Breast epithelium (tissue), 3 donors: ENCODE data around the gene MACO1.
"Not testable (repeated sequence)": the region's sequence is repeated elsewhere in the genome, so short reads cannot be mapped to it uniquely, and the experiment has no call there.

ENCODE experiments used
- CTCF ChIP-seq, 3 donors: fragments of 450-650 bp; IDR thresholded peaks; one replicate each; pipeline ENCODE4 v1.5.1; 2016 to 2017; ENCODE audit warnings: antibody characterized with exemption in 3 of 3, mild to moderate bottlenecking in 3 of 3, moderate library complexity in 3 of 3
- POLR2A ChIP-seq: fragments of 450-650 bp; IDR thresholded peaks from one replicate; pipeline ENCODE4 v1.6.1; 2016; ENCODE audit warnings: antibody characterized with exemption, mild to moderate bottlenecking, moderate library complexity

- not testable (repeated sequence) for TF ChIP-seq CTCF (IDR thresholded peaks at IDR 0.05); POLR2A
Observed at GRCh38 chr1:25398079-25398478, 32.6 kb upstream of the MACO1 start.
